UCSD-AML1 (cell line): Measurements from ENCODE around the gene FAM81A.

Experiments
- DNase-seq: peaks from one replicate; lab custom pipeline; 2025; ENCODE audit not compliant: unreplicated experiment; lab: John Stamatoyannopoulos, UW

The FAM81A gene

GRCh38 chr15:59539799-59540198 lies 101.8 kb downstream of the FAM81A start:
- no peak for DNase-seq

- DNase-seq, result no peak
Measured at GRCh38 chr15:59540654-59541053, 102.7 kb downstream of the FAM81A start.

- DNase-seq, result no peak
Measured at GRCh38 chr15:59541750-59542149, 103.8 kb downstream of the FAM81A start.

GRCh38 chr15:59543721-59544547 lies 105.9 kb downstream of the FAM81A start:
- peak; percentile 36 for DNase-seq

- no peak for DNase-seq
Measured at GRCh38 chr15:59545573-59545972, 107.6 kb downstream of the FAM81A start.

DNA sequence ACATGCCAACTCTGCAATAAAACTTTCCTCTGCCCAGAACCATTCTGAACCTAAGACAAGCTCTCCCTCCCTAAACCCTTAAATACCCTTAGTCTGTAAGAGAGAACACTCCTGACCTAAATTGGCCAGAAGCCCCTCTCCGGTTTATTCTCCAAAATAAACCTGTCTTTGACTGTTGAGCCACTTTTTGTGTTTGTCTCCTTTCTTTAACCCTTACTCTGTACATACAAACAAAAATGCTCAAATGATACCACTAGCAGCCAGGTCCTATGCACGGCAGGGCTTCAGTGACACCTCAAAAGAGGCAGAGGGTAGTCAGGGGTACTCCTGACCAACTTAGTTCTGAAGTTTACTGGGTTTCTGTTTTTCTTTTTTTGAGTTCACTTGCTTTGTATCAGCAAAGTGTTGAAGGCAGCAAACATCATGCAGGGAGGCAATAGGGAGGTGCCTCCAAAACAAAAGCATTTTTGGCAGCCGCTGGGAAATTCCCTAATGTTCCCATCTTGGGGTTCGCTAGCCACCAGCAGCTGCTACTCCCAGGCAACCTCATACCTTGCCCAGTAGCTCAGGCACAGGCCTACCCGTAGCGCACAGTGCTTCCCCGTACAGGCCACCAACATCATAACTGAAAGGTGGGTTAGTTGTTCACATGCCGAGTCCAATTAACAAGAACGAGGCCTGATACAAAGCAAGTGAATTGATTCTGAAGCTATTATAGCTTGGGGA lies 110.7 kb downstream of the FAM81A start:
- DNase-seq, result no peak

- DNase-seq, result no peak
Measured at GRCh38 chr15:59549301-59550185, 111.6 kb downstream of the FAM81A start.

- DNase-seq, result no peak
Measured at GRCh38 chr15:59550530-59550929, 112.5 kb downstream of the FAM81A start.

- DNase-seq, result no peak
Measured at GRCh38 chr15:59550956-59551355, 113.0 kb downstream of the FAM81A start.

DNA sequence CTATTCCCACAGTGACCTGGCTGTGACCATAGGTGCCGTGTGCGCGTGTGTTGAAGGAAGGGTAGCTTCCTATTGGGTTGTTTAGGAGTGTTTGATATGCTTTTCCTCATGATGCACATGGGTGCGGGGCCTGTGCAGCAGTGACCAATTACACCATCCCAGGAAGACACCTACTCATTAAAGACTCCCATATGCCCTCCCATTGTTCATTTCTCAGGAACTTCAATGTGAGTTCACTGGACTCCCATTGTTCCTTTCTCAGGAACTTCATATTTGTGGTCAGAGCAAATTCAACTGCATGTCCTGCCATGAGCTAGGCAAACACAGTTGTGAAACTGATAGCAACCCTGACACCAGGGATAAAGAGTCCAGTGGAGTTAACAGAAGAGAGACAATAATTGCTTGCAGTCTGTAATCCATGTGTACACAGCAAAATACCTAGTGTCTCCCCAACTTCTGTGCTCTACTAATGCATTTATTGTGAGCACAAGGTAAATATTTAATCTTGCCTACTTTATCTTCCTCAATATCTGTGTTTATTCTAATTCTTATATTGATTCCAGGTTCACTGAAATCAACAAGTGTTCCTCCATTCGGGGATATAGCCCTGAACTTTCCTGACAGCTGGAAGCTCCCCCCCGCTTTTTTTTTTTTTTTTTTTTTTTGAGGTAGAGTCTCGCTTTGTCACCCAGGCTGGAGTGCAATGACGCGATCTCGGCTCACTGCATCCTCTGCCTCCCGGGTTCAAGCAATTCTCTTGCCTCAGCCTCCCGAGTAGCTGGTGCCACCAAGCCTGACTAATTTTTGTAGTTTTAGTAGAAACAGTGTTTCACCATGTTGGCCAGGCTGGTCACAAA lies 116.1 kb downstream of the FAM81A start:
- no peak for DNase-seq

DNA sequence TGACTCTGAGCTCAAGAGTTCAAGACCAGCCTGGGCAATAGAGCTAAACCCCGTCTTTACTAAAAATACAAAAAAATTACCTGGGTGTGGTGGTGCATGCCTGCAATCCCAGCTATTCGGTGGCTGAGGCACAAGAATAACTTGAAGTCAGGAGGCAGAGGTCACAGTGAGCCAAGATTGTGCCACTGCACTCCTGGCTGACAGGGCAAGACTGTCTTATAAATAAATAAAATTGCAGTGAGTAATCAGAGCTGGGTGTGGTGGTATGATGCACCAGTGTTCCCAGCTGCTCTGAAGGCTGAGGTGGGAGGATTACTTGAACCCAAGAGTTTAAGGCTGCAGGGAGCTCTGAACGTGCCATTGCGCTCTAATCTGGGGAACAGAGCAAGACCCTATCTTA lies 117.7 kb downstream of the FAM81A start:
- DNase-seq, result no peak

DNA sequence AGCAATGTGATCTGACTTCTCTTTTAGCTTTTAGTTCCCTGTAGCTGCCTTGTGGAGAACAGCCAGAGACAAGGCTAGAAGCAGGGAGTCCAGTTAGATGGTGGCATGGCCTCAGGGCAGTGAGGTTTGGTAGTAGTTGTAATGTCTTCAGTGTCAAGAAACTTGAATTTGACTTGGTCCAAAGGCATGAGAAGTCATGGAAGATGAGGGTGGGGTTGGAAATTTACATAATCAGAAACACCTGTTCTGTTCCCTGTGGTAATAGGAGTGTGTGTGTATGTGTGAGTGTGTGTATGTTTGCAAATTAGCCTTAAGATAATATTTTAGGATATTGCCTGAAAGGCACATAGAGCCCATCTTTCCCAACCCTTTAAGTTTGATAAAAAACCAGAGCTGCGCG lies 118.4 kb downstream of the FAM81A start:
- DNase-seq, result no peak

DNA sequence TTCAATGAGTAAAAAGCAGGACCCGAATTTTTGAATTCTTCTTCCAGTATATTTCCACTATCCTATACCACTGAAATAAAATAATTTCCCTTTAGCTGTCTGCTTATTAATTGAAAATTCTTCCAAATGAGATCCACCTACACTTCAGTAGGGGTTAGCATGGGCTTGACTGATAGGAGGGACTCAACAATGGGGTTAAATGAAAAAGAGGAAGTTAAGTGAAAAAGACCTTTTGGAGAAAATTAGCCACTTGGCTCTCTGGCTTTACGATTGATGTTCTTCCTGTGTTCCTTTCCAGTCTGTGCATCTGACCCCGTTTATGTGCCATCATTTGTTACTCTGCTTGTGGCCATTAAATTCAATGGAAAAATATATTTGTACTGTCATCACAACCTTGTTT lies 119.6 kb downstream of the FAM81A start:
- no peak for DNase-seq

DNA sequence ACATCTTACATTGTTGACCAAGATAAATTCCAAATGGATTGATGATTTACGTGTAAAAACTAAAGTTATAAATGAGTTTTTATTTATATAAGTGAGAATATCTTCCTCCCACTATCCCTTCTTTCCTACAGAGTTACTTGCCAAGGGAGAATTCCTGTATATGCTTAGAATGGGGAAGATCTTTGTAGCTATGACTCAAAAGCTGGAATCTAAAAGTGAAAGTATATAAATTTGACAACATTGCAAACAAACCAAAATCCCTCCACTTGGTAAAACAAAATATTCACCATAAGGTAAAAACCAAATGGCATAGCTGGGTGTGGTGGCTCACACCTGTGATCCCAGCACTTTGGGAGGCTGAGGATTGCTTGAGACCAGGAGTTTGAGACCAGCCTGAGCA lies 120.9 kb downstream of the FAM81A start:
- no peak for DNase-seq

DNA sequence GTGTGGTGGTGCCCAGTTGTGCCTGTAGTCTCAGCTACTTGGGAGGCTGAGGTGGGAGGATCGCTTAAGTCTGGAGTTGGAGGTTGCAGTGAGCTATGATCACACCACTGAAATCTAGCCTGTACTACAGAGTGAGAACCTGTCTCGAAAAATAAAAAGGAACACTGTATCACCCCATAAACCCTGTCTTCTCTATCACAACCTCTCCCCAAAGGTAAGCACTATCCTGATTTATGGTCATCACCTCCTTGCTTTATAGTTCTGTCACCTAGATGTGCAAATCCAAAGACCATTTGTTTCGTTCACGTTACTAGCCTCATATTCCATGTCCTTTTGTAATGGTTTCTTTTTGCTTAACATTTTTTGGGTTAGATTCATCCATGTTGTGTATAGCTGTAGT lies 123.6 kb downstream of the FAM81A start:
- no peak for DNase-seq

- no peak for DNase-seq
Measured at GRCh38 chr15:59562448-59563186, 124.6 kb downstream of the FAM81A start.

DNA sequence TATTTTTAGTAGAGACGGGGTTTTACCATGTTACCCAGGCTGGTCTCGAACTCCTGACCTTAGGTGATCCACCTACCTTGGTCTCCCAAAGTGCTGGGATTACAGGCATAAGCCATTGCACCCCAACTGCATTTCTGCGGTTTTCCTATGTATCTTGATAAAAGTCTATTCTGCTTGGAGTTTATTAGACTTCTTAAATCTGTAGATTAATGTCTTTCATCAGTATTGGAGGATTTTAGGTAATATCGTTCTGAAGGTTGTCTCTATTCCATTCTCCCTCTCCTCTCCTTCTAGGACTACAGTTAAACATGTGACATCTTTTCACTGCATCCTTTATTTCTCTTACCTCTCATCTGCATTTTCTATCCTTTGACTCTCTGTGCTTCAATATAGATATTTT lies 127.3 kb downstream of the FAM81A start:
- DNase-seq, result no peak

GRCh38 chr15:59567324-59567723 lies 129.3 kb downstream of the FAM81A start:
- DNase-seq, result no peak

DNA sequence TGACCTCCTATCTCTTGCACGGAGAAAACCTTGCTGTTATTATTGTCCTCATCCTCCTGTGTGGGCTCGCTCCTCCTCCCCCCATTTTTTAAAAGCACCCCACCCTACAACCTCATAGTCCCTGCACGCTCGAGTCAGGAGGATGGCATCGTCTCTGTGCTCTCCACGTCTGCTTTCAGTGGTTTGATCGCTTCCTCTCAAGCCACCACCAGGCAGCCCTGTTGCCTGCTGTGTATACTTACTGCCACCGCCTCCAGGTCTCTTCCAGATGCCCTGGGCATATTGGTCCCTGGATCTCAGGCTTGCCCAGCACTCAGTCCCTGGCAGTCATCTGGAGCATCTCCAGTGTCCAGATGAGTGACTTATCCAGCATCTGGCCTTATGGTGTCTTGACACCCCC lies 131.5 kb downstream of the FAM81A start:
- no peak for DNase-seq

- DNase-seq, result no peak
Measured at GRCh38 chr15:59570315-59570714, 132.3 kb downstream of the FAM81A start.
